Glomerular endothelial cell (primary cell): Measurements from ENCODE around the gene KISS1. TPM values are rescaled to one million over a fixed set of nuclear protein-coding genes. Genes with fewer than 3 reads are reported as not detected.
A peak's percentile ranks its signal among the peaks of the same experiment; 100 is the strongest.

Source experiments
- DNase-seq: peaks from one replicate; pipeline ENCODE4 v3.0.0-alpha.2; 2011; ENCODE audit warnings: low read depth, low spot score; ENCODE audit errors: extremely low read depth
- total RNA-seq: library from RNA; depleted of rRNA; stranded (reverse); fragments of >200 nt; gene quantifications from 2 replicates; pipeline ENCODE4 v1.2.3, GENCODE V29; 2015

Gene KISS1
- total RNA-seq, 1 donor from 2014 or later = not detected

- DNase-seq = no peak
Measured at GRCh38 chr1:204219971-204220616, 23.8 kb upstream of the KISS1 start.

GRCh38 chr1:204218552-204218951 lies 22.3 kb upstream of the KISS1 start:
- no peak for DNase-seq

- no peak for DNase-seq
Measured at GRCh38 chr1:204217648-204218000, 21.3 kb upstream of the KISS1 start.

GRCh38 chr1:204216880-204217647 lies 20.8 kb upstream of the KISS1 start:
- no peak for DNase-seq

- DNase-seq = no peak
Measured at GRCh38 chr1:204216236-204216635, 19.9 kb upstream of the KISS1 start.

- peak; percentile 31 for DNase-seq
Measured at GRCh38 chr1:204213668-204214662, 17.7 kb upstream of the KISS1 start, which contains the start of gene GOLT1A. Gene GOLT1A (minus strand): TSS chr1:204213988. CDS start chr1:204213906, 82 bp downstream.

- no peak for DNase-seq
Measured at GRCh38 chr1:204212715-204213114, 16.4 kb upstream of the KISS1 start.

- DNase-seq = no peak
Measured at GRCh38 chr1:204211046-204211445, 14.8 kb upstream of the KISS1 start.

- DNase-seq = no peak
Measured at GRCh38 chr1:204207136-204207616, 10.9 kb upstream of the KISS1 start.

GRCh38 chr1:204206121-204206520 lies 9.8 kb upstream of the KISS1 start:
- DNase-seq = no peak

GRCh38 chr1:204205486-204205885 lies 9.2 kb upstream of the KISS1 start:
- no peak for DNase-seq

GRCh38 chr1:204204944-204205343 lies 8.7 kb upstream of the KISS1 start:
- no peak for DNase-seq

- no peak for DNase-seq
Measured at GRCh38 chr1:204203206-204203767, 7.0 kb upstream of the KISS1 start.

GRCh38 chr1:204202481-204202880 lies 6.2 kb upstream of the KISS1 start:
- no peak for DNase-seq

GRCh38 chr1:204201348-204202040 lies 5.2 kb upstream of the KISS1 start:
- DNase-seq = no peak

GRCh38 chr1:204199579-204199978 lies 3.3 kb upstream of the KISS1 start:
- DNase-seq = no peak

GRCh38 chr1:204198348-204199340 lies 2.4 kb upstream of the KISS1 start:
- peak; percentile 71 for DNase-seq

GRCh38 chr1:204197068-204197467 lies 777 bp upstream of the KISS1 start:
- DNase-seq = no peak

- no peak for DNase-seq
Measured at GRCh38 chr1:204194771-204195170, 1.5 kb downstream of the KISS1 start.
